Endothelial cell of umbilical vein (primary cell): ENCODE results near the gene RBMS3. TPM values are rescaled to one million over a fixed set of nuclear protein-coding genes. Genes with fewer than 3 reads are reported as not detected.

Experiments
- BruUV-seq: library from RNA; stranded (reverse); fragments of 400-500 nt; replicated peaks from 2 replicates; lab custom pipeline; 2021; lab: Mats Ljungman, UMichigan
- CTCF ChIA-PET: fragments of 300-600, 350-600 bp; sonication (Branson Sonifier 250); formaldehyde crosslinking; loops from one replicate; lab custom pipeline; 2021; ENCODE audit warnings: antibody characterized with exemption, inconsistent platforms; lab: Charles Lee
- POLR2A ChIA-PET: fragments of 300-600, 350-600 bp; sonication (Branson Sonifier 250); formaldehyde crosslinking; loops from one replicate; lab custom pipeline; 2021; ENCODE audit warnings: antibody characterized with exemption, inconsistent platforms; lab: Charles Lee
- DNase-seq: peaks from one replicate; pipeline ENCODE4 v3.0.0-alpha.2; 2011; ENCODE audit warnings: low read depth, low spot score
- FAIRE-seq: peaks from 2 replicates; lab custom pipeline; 2011; peaks lifted over from hg19 to GRCh38; lab: Jason Lieb, UNC
- H2AFZ ChIP-seq: 2 replicates; pipeline ENCODE4 v1.6.0; 2012; ENCODE audit warnings: low read depth, low read length, control low read depth, inconsistent platforms
- H3K27ac ChIP-seq: 2 replicates; pipeline ENCODE4 v1.5.1; 2011; ENCODE audit warnings: low read depth, mild to moderate bottlenecking, control low read depth, low read length, moderate library complexity; ENCODE audit not compliant: insufficient read depth
- H3K27me3 ChIP-seq, 2 experiments: 2 replicates each; pipeline versions ENCODE4 v1.6.0 to v1.6.1; 2011; ENCODE audit warnings: low read length in 2 of 2, mixed read lengths in 1 of 2; ENCODE audit not compliant: control insufficient read depth in 2 of 2, insufficient read depth in 2 of 2
- H3K36me3 ChIP-seq, 2 experiments: 2 replicates in 1 of 2; 3 replicates in 1 of 2; pipeline ENCODE4 v1.5.1; 2011; ENCODE audit warnings: low read length in 2 of 2, mild to moderate bottlenecking in 1 of 2, moderate library complexity in 1 of 2; ENCODE audit not compliant: control insufficient read depth in 2 of 2, insufficient read depth in 2 of 2; ENCODE audit errors: extremely low read depth in 1 of 2
- H3K4me1 ChIP-seq: 3 replicates; pipeline ENCODE4 v1.5.1; 2011; ENCODE audit warnings: mild to moderate bottlenecking, low read length; ENCODE audit not compliant: control insufficient read depth, insufficient read depth; ENCODE audit errors: extremely low read depth
- H3K4me2 ChIP-seq: 2 replicates; pipeline ENCODE4 v1.6.1; 2011; ENCODE audit warnings: low read length, control low read depth, mixed read lengths; ENCODE audit not compliant: insufficient read depth
- H3K4me3 ChIP-seq, 3 experiments: fragments of 200-600 bp in 1 of 3; sonication (generic), shearing (Covaris generic) in 1 of 3; replicated peaks in 1 of 3; 2 replicates each; pipeline ENCODE4 v1.5.1; 2011 to 2016; ENCODE audit warnings: control low read depth in 3 of 3, low read length in 3 of 3, mild to moderate bottlenecking in 2 of 3, inconsistent platforms in 1 of 3, low read depth in 1 of 3, moderate library complexity in 1 of 3; ENCODE audit not compliant: insufficient read depth in 1 of 3
- H3K79me2 ChIP-seq: 2 replicates; pipeline ENCODE4 v1.6.0; 2012; ENCODE audit warnings: low read length, inconsistent platforms; ENCODE audit not compliant: control insufficient read depth, insufficient read depth
- H3K9ac ChIP-seq: replicated peaks from 2 replicates; pipeline ENCODE3; 2011; ENCODE audit warnings: low read length, control low read depth; ENCODE audit not compliant: insufficient read depth; ENCODE audit errors: extremely low read depth
- H3K9me1 ChIP-seq: replicated peaks from 3 replicates; pipeline ENCODE4 v1.6.0; 2011; ENCODE audit warnings: mild to moderate bottlenecking, low read length; ENCODE audit not compliant: control insufficient read depth, insufficient read depth; ENCODE audit errors: extremely low read depth
- H3K9me3 ChIP-seq: replicated peaks from 2 replicates; pipeline ENCODE4 v1.5.1; 2012; ENCODE audit warnings: low read length, inconsistent platforms; ENCODE audit not compliant: control insufficient read depth, insufficient read depth
- H4K20me1 ChIP-seq: replicated peaks from 2 replicates; pipeline ENCODE3; 2011; ENCODE audit warnings: mild to moderate bottlenecking, low read length; ENCODE audit not compliant: control insufficient read depth, insufficient read depth; ENCODE audit errors: extremely low read depth
- EZH2 ChIP-seq: IDR thresholded peaks from 2 replicates; pipeline ENCODE4 v1.6.1; 2012; ENCODE audit warnings: borderline replicate concordance, low read depth, mild to moderate bottlenecking, moderate library complexity, low read length, inconsistent platforms; ENCODE audit not compliant: severe bottlenecking
- FOS ChIP-seq: IDR thresholded peaks from 2 replicates; pipeline ENCODE4 v1.6.1; 2011; ENCODE audit warnings: mild to moderate bottlenecking, low read length, moderate library complexity, borderline replicate concordance; ENCODE audit not compliant: insufficient read depth
- GATA2 ChIP-seq: IDR thresholded peaks from 2 replicates; pipeline ENCODE4 v1.7.0; 2011; ENCODE audit warnings: low read depth, mild to moderate bottlenecking, moderate library complexity, mixed read lengths, low read length; ENCODE audit not compliant: insufficient read length, insufficient read depth
- JUN ChIP-seq: IDR thresholded peaks from 2 replicates; pipeline ENCODE4 v1.6.1; 2011; ENCODE audit warnings: borderline replicate concordance, low read depth; ENCODE audit not compliant: insufficient read length, insufficient read depth
- MYC ChIP-seq: IDR thresholded peaks from one replicate; pipeline ENCODE4 v1.6.1; 2011; ENCODE audit warnings: mild to moderate bottlenecking, low read depth, low read length
- POLR2A ChIP-seq: IDR thresholded peaks from 2 replicates; pipeline ENCODE4 v1.6.1; 2012; ENCODE audit warnings: low read depth, mild to moderate bottlenecking, control low read depth, low read length
- POLR2AphosphoS5 ChIP-seq: IDR thresholded peaks from 2 replicates; pipeline ENCODE4 v1.6.1; 2012; ENCODE audit warnings: low read depth, mild to moderate bottlenecking, control low read depth, low read length, moderate library complexity; ENCODE audit not compliant: insufficient read depth
- dilution Hi-C: fragments of 300-500 bp; cut with MboI; formaldehyde crosslinking; loops from one replicate; pipeline ENCODE4 v1.15.0; 2019; ENCODE audit warnings: low sequenced_read_pairs; ENCODE audit not compliant: extremely low pct_ligation_motif_present
- intact Hi-C: fragments of 100-400 bp; cut with micrococcal nuclease; formaldehyde crosslinking; loops from one replicate; pipeline ENCODE4 v1.10.0; 2022
- polyA plus RNA-seq, 4 experiments: library from polyadenylated mRNA; depleted of rRNA in 3 of 4; stranded (reverse) in 3 of 4; unstranded in 1 of 4; fragments of >200 nt; gene quantifications; 2 replicates each; pipeline versions ENCODE4 v1.2.1 to v1.2.3, GENCODE V29; 2011 to 2012; ENCODE audit warnings: missing spikeins in 1 of 4
- total RNA-seq: library from RNA; stranded (reverse); gene quantifications from 2 replicates; pipeline ENCODE4 v1.2.3, GENCODE V29; 2021

The RBMS3 gene
- total and polyA plus RNA-seq, 2 donors (not counting 3 experiments of a cell fraction or from before 2014, with no cell fraction given) = 13.6 to 42.3 TPM

DNA sequence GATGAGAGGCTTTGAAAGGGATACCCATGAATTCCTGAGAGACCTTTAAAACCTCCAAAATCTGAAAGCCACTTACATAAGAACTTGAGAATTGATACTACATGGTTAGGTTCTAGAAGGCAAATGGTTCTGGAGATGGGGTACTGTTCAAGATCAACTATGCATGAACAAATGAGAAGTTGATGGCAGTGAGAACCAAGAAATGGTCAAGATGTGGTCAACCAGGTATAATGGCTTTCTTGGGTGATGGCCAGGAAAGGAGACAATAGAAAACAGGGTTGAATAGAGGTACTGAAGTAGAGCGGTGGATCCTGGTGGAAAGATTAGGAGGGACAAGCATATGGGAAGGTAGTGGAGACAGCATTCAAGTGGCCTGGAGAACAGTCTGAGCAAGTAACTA, 200.4 kb downstream of the RBMS3 start:
- intact Hi-C loops = no loop called here
- no peak overlapping the region for H3K9ac ChIP-seq

DNA sequence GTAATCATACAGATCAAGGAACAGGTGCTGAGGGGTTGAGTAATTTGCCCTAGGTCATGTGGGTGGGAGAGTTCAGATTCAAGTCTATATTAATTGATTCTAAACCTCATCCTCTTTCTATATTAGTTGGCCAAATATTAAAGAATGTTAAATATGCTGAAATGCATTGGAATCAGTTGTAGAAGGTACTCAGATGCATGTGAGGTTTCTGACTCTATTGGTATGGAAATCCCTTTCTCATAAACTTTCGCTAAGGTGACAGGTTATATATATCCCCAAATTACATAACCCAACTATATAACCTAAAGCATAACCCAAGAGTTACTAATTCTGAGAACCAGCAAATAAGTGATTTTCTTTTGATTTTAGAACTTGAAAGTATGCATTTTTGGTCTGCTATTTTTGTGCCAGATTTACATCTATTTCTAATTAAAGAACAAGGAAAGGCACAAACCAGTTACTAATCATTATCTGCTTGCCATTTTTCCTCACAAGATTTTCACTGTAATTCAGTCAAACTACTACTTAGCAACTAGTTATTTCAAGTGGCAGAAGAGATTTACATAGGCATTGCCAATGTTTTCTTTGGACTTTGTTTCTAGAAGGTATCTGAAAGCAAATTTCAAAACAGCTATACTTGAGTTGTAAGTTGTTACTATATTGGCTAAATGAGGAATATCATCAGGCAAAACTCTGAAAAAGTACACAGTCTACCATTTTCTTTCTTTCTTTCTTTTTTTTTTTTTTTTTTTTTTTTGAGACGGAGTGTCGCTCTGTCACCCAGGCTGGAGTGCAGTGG, 201.3 kb downstream of the RBMS3 start:
- no peak for FAIRE-seq
- H3K36me3 ChIP-seq = no peaks in the 10 kb centered on the region
- CTCF ChIA-PET = no interaction called here
- no peaks in the 10 kb centered on the region for H3K9me3 ChIP-seq
- H3K4me2 ChIP-seq = no peak overlapping the region
- H4K20me1 ChIP-seq = no peaks in the 10 kb centered on the region
- POLR2A ChIA-PET = interaction anchor here (0.6 kb wide), 1 partner anchor 196 kb away, joined by 6 read pairs; no protein-coding TSS in a partner anchor
- no peaks in the 10 kb centered on the region for H3K79me2 ChIP-seq
- H3K9me1 ChIP-seq = no peaks in the 10 kb centered on the region
- H2AFZ ChIP-seq = no peak overlapping the region
- intact Hi-C loops = no loop called here
- H3K27me3 ChIP-seq = no peaks in the 10 kb centered on the region
- no peak overlapping the region for H3K4me3 ChIP-seq
- BruUV-seq = no TSS peak
- dilution Hi-C loops = no loop called here
- TF ChIP-seq FOS (no peak), POLR2AphosphoS5 (no peak), JUN (no peak), EZH2 (no peak)
- DNase-seq = no peak
- H3K4me1 ChIP-seq = no peaks in the 10 kb centered on the region
- H3K27ac ChIP-seq = no peak overlapping the region
- no peak overlapping the region for H3K9ac ChIP-seq

More for the DNA sequence above, 200.4 kb downstream of the RBMS3 start:
- Histone ChIP-seq H2AFZ (no peak overlapping the region), H3K36me3 (no peaks in the 10 kb centered on the region), H4K20me1 (no peaks in the 10 kb centered on the region), H3K79me2 (no peaks in the 10 kb centered on the region), H3K9me1 (no peaks in the 10 kb centered on the region), H3K9me3 (no peaks in the 10 kb centered on the region), H3K4me2 (no peak overlapping the region), H3K4me1 (no peaks in the 10 kb centered on the region), H3K27me3 (no peaks in the 10 kb centered on the region), H3K27ac (no peak overlapping the region), H3K4me3 (no peak overlapping the region)
- TF ChIP-seq GATA2 (no peak), JUN (no peak), MYC (no peak), POLR2A (no peak)
- dilution Hi-C loops = no loop called here
- no peak for DNase-seq
- no TSS peak for BruUV-seq
- ChIA-PET CTCF (no interaction called here), POLR2A (no interaction called here)
- no peak for FAIRE-seq
